AG09309 (cell line): ENCODE results near the gene MATN1.

Source experiments
- DNase-seq: peaks from one replicate; pipeline ENCODE4 v3.0.0-alpha.2; 2010; ENCODE audit warnings: low read depth
- H3K4me3 ChIP-seq: 2 replicates; pipeline ENCODE4 v1.5.1; 2011; ENCODE audit warnings: mild to moderate bottlenecking, low read depth, low read length, moderate library complexity; ENCODE audit not compliant: control insufficient read depth
- CTCF ChIP-seq: IDR thresholded peaks from 2 replicates; pipeline ENCODE4 v1.5.1; 2011; ENCODE audit warnings: mild to moderate bottlenecking, low read depth, low read length, inconsistent platforms; ENCODE audit not compliant: insufficient read depth, control insufficient read depth; ENCODE audit errors: missing control alignments

The MATN1 gene

GRCh38 chr1:30718091-30718635 is 5.2 kb downstream of the MATN1 start:
- DNase-seq = peak; percentile 71
- H3K4me3 ChIP-seq = peak overlapping the region; percentile 36
- no peak for TF ChIP-seq CTCF

DNA sequence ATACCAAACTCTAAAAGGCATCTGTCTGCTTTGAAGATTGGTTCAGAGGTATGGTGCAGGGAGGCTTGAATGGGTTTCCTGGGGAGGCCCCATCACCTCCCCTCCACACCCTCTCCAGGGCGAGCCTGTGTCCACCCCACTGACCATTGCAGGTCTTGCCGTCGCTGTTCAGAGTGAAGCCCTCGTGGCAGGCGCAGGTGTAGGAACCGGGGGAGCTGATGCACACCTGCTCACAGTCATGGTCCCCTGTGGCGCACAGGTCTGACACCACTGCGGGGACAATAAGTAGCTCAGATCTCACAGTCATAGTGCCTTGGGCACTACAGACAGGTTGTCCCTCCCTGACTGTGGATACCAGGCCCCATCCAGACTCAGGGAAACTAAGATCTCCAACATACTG is 6.7 kb downstream of the MATN1 start:
- TF ChIP-seq CTCF = no peak
- no peak overlapping the region for H3K4me3 ChIP-seq
- no peak for DNase-seq

DNA sequence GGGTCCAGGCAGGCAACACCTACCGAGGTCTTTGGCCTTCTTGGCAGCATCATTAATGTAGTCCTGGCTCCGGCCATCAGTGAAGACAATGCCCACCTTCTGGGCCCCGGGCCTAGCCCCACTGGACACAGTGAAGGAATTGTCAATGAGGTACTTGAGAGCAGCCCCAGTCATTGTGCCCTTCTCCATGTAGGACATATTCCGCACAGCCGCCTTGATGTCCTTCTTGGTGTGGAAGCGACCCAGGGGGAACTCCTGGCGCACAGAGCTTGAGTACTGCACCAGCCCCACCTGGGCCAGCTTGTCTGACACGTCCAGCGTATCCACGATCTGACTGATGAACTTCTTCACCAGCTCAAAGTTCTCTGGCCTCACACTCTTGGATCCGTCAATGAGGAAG is 7.5 kb downstream of the MATN1 start:
- no peak overlapping the region for H3K4me3 ChIP-seq
- no peak for DNase-seq
- TF ChIP-seq CTCF = no peak

GRCh38 chr1:30715216-30715615 is 8.2 kb downstream of the MATN1 start:
- DNase-seq = no peak
- TF ChIP-seq CTCF = peak; percentile 45
- H3K4me3 ChIP-seq = no peak overlapping the region

GRCh38 chr1:30714536-30715090 is 8.8 kb downstream of the MATN1 start:
- no peak for DNase-seq
- no peak overlapping the region for H3K4me3 ChIP-seq
- no peak for TF ChIP-seq CTCF

DNA sequence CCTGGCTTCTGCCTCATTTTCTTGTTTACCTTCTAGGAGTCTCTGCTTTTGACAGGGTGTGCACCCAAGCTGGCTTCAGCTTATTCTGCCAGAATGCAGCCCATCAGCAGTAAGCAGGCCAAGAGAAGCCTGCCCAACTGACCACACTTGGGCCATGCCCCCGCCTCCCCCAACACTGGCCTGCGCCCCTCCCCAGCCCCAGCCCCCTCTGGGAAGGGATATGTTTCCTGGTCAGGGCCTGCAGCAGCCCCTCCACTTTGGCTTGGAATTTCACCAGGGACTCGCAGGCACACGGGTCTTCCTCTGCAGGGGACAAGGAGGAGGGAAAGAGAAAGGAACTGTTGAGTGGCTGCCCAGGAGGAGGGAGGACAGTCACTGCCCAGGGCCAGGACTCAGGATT is 9.4 kb downstream of the MATN1 start:
- no peak overlapping the region for H3K4me3 ChIP-seq
- no peak for DNase-seq
- no peak for TF ChIP-seq CTCF

GRCh38 chr1:30713311-30713710 is 10.1 kb downstream of the MATN1 start:
- no peak for TF ChIP-seq CTCF
- no peak for DNase-seq

More at GRCh38 chr1:30713311-30713710, 10.1 kb downstream of the MATN1 start:
- H3K4me3 ChIP-seq = no peak overlapping the region
